Measurements from ENCODE around the gene PLOD3.
"Not testable (repeated sequence)": the region's sequence is repeated elsewhere in the genome, so short reads cannot be mapped to it uniquely, and the experiment has no call there.

DNA sequence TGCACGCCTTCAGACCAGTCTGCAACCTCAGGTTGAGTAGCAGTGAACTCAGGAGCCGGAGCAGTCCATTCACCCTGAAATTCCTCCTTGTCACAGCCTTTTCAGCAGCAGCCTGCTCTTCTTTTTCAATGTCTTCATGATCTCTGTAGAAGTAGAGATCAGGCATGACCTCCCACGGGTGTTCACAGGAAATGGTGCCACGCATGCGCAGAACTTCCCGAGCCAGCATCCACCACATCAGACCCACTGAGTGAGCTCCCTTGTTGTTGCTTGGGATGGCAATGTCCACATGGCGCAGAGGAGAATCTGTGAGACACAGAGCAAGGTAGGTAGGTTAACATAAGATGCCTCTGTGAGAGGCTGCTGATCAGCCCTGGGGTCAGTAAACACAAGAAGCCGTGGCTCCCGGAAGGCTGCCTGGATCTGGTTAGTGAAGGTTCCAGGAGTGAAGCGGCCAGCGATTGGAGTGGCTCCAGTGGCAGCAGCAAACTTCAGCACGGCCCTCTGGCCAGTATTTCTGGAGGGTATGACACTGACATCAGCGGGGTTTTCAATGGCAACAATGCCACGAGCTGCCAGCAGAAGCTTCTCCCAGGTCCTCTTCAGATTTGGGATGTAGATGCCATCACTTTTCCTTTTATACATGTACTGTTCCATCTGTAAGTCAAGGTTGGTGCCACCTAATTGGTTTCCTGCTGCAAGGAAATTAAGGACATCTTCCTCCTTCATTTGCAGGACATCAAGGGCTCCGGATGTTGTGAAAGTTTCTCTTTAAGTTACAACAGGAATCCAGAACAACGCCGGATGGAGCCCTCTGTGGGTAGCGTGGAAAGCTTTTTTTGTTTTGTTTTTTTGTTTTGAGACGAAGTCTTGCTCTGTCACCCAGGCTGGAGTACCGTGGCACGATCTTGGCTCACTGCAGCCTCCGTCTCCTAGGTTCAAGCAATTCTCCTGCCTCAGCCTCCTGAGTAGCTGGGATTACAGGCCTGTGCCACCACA lies 13.3 kb downstream of the PLOD3 start:
- TF ChIP-seq, protein P1, sequence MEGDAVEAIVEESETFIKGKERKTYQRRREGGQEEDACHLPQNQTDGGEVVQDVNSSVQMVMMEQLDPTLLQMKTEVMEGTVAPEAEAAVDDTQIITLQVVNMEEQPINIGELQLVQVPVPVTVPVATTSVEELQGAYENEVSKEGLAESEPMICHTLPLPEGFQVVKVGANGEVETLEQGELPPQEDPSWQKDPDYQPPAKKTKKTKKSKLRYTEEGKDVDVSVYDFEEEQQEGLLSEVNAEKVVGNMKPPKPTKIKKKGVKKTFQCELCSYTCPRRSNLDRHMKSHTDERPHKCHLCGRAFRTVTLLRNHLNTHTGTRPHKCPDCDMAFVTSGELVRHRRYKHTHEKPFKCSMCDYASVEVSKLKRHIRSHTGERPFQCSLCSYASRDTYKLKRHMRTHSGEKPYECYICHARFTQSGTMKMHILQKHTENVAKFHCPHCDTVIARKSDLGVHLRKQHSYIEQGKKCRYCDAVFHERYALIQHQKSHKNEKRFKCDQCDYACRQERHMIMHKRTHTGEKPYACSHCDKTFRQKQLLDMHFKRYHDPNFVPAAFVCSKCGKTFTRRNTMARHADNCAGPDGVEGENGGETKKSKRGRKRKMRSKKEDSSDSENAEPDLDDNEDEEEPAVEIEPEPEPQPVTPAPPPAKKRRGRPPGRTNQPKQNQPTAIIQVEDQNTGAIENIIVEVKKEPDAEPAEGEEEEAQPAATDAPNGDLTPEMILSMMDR (IDR thresholded peaks at IDR 0.05) = not testable (repeated sequence)
- TF ChIP-seq POLR2A (IDR thresholded peaks at IDR 0.05) = not testable (repeated sequence)
